ENCODE measurements around the gene AARSD1.
"Not testable (repeated sequence)": the region's sequence is repeated elsewhere in the genome, so short reads cannot be mapped to it uniquely, and the experiment has no call there.

The AARSD1 gene

DNA sequence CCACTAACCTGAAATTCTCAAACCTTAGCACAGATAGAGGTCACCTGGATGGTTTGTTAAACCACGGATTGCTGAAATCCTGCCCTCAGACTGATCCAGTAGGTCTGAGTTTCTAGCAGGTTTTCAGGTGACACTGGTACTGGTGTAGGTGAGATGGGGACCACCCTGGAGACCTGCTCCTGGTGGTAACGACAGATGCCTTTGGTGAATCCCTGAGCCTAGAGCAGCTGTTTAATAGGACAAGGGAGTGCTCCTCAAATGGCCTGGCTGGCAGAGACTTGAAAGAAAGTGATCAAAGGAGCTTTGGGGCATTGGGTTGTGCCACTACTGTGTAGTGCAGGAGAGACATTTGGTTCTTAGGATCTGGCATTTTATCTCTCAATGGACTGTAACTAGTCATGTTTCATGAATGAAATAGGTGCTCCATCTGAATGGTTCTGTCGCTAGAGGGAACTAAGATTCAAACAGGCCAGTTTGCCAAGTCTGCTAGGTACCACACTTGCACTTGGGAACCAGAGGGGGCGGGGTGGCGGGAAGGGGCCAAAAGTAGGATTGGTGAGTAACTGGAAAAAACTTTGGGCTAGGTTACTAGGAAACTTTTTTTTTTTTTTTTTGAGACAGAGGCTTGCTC is 39.4 kb upstream of the AARSD1 start:
- in situ Hi-C loops (cut with HindIII; ENCODE audit: low sequenced_read_pairs) = no loop called here
- TF ChIP-seq, protein P1, sequence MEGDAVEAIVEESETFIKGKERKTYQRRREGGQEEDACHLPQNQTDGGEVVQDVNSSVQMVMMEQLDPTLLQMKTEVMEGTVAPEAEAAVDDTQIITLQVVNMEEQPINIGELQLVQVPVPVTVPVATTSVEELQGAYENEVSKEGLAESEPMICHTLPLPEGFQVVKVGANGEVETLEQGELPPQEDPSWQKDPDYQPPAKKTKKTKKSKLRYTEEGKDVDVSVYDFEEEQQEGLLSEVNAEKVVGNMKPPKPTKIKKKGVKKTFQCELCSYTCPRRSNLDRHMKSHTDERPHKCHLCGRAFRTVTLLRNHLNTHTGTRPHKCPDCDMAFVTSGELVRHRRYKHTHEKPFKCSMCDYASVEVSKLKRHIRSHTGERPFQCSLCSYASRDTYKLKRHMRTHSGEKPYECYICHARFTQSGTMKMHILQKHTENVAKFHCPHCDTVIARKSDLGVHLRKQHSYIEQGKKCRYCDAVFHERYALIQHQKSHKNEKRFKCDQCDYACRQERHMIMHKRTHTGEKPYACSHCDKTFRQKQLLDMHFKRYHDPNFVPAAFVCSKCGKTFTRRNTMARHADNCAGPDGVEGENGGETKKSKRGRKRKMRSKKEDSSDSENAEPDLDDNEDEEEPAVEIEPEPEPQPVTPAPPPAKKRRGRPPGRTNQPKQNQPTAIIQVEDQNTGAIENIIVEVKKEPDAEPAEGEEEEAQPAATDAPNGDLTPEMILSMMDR (IDR thresholded peaks at IDR 0.05; ENCODE audit: low read depth, low read length, missing control alignments) = no peak
- H3K4me3 ChIP-seq (ENCODE audit: low read depth, low read length) = no peak overlapping the region
- DNase-seq (ENCODE audit: low read depth) = no peak

GRCh38 chr17:43000894-43001293 is 36.6 kb upstream of the AARSD1 start:
- H3K4me3 ChIP-seq (ENCODE audit: low read depth, low read length); in situ Hi-C loops (cut with HindIII; ENCODE audit: low sequenced_read_pairs); DNase-seq (ENCODE audit: low read depth): not testable (repeated sequence)

GRCh38 chr17:42999003-42999525 is 34.8 kb upstream of the AARSD1 start:
- in situ Hi-C loops (cut with HindIII; ENCODE audit: low sequenced_read_pairs) = no loop called here
- no peak for DNase-seq (ENCODE audit: low read depth)
- H3K4me3 ChIP-seq (ENCODE audit: low read depth, low read length) = peak overlapping the region; percentile 79
- TF ChIP-seq, protein P1 (IDR thresholded peaks at IDR 0.05; ENCODE audit: low read depth, low read length, missing control alignments) = no peak

DNA sequence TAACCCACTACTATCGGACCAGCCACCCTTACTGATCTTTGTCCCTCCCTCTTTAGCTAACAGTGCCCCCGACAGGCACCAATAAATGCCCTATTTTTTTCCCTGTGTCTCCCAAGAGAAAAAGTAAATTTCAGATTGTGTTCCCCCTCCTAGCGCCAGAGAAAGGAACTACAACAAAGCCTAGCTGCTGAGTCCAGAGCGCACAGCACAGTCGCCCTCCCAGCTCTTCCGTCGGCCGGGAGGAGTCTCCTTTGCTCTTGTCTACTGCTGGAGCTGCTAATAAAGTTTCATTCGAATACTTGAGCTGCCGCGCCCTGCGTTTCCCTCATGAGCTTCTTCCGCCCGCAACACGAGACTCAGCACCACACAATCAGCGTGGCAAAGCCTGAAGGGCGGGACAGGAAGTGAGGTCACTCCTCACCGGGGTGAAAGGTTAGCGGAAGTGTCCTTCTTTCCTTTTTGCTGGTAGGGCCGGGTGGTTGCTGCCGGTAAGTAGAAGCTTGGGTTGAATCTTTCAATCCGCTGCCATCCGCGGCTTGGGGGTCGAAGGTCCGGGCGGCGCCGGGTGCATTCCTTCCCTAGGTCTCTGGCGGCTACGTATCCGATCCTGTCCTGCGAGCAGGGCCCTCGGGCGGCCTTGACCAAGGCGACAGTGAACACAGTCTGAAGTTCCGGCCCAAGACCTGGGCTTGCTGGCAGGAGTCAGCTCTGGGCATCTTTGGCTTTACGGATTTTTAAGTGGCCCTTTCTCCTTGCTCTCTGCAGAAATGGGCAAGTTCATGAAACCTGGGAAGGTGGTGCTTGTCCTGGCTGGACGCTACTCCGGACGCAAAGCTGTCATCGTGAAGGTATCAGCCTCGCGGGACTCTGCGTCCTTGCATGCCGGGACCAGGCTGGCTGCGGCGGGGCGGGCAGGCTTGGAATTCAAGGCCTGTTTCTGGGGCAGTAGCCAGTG is 34.0 kb upstream of the AARSD1 start, which contains the start of gene RPL27:
Gene RPL27, plus strand, starts transcription at position 436 of the 955 bp plus-strand sequence. Its CDS starts 332 bp downstream, at position 768.
- TF ChIP-seq, protein P1 (IDR thresholded peaks at IDR 0.05; ENCODE audit: low read depth, low read length, missing control alignments) = peak; percentile 90
- in situ Hi-C loops (cut with HindIII; ENCODE audit: low sequenced_read_pairs) = no loop called here
- peak within 1 kb of the TSS; percentile 79 for H3K4me3 ChIP-seq (ENCODE audit: low read depth, low read length)
- DNase-seq (ENCODE audit: low read depth) = peak; percentile 100

GRCh38 chr17:42997390-42997983 is 33.2 kb upstream of the AARSD1 start:
- no peak for DNase-seq (ENCODE audit: low read depth)
- TF ChIP-seq, protein P1 (IDR thresholded peaks at IDR 0.05; ENCODE audit: low read depth, low read length, missing control alignments) = no peak
- peak overlapping the region; percentile 12 for H3K4me3 ChIP-seq (ENCODE audit: low read depth, low read length)
- in situ Hi-C loops (cut with HindIII; ENCODE audit: low sequenced_read_pairs) = no loop called here

DNA sequence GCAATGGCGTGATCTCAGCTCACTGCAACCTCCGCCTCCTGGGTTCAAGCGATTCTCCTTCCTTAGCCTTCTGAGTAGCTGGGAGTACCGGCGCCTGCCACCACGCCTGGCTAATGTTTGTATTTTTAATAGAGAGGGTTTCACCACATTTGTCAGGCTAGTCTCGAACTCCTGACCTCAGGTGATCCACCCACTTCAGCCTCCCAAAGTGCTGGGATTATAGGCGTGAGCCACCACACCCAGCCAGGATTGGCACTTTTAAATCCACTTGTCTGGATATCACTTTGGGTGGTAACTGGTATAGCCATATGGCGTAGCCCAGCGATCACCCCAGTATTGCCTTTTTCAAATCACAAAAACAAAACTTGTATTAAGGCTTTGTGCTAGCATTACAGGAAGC is 29.7 kb upstream of the AARSD1 start:
- H3K4me3 ChIP-seq (ENCODE audit: low read depth, low read length); DNase-seq (ENCODE audit: low read depth); in situ Hi-C loops (cut with HindIII; ENCODE audit: low sequenced_read_pairs): not testable (repeated sequence)

GRCh38 chr17:42992872-42993271 is 28.6 kb upstream of the AARSD1 start:
- in situ Hi-C loops (cut with HindIII; ENCODE audit: low sequenced_read_pairs) = no loop called here
- TF ChIP-seq, protein P1 (IDR thresholded peaks at IDR 0.05; ENCODE audit: low read depth, low read length, missing control alignments) = no peak
- no peak overlapping the region for H3K4me3 ChIP-seq (ENCODE audit: low read depth, low read length)
- DNase-seq (ENCODE audit: low read depth) = no peak
